ENCODE data around the gene PDE7B.

GRCh38 chr6:135985471-135985870 is 134.0 kb downstream of the PDE7B start:
- no peak for TF ChIP-seq EP300 (IDR thresholded peaks at IDR 0.05; ENCODE audit: borderline replicate concordance in 1 of 2, low read depth in 1 of 2, low read length in 1 of 2)
- TF ChIP-seq RFX5 (IDR thresholded peaks at IDR 0.05; ENCODE audit: low read length): no peak
- TF ChIP-seq CTCF (IDR thresholded peaks at IDR 0.05): no peak
- TF ChIP-seq TEAD4 (IDR thresholded peaks at IDR 0.05; ENCODE audit: borderline replicate concordance, insufficient read depth): no peak
- TF ChIP-seq SIN3A (IDR thresholded peaks at IDR 0.05; ENCODE audit: borderline replicate concordance, low read depth, low read length): no peak
- no peak for TF ChIP-seq JUND (IDR thresholded peaks at IDR 0.05)
- TF ChIP-seq TAF1 (IDR thresholded peaks at IDR 0.05; ENCODE audit: borderline replicate concordance, low read depth, low read length): no peak
- TF ChIP-seq REST (IDR thresholded peaks at IDR 0.05; ENCODE audit: low read depth, low read length): no peak
- TF ChIP-seq USF2 (IDR thresholded peaks at IDR 0.05; ENCODE audit: borderline replicate concordance, low read depth, low read length): no peak
- no peak for TF ChIP-seq YY1 (IDR thresholded peaks at IDR 0.05; ENCODE audit: low read depth)
- TF ChIP-seq ELF1 (IDR thresholded peaks at IDR 0.05): no peak
- no peak for TF ChIP-seq GABPA (IDR thresholded peaks at IDR 0.05; ENCODE audit: low read depth)
- TF ChIP-seq EZH2phosphoT487 (IDR thresholded peaks at IDR 0.05; ENCODE audit: borderline replicate concordance, low read depth): no peak

Data from SK-N-SH (cell line).